GM18517 (cell line): ENCODE results near the gene RPS6KA5.

ENCODE experiments used
- ATAC-seq: cut with Tn5 transposase; IDR thresholded peaks from one replicate; pipeline ENCODE4 v1.9.1; 2021; ENCODE audit warnings: mild to moderate bottlenecking, moderate library complexity; ENCODE audit not compliant: unreplicated experiment

Gene RPS6KA5

DNA sequence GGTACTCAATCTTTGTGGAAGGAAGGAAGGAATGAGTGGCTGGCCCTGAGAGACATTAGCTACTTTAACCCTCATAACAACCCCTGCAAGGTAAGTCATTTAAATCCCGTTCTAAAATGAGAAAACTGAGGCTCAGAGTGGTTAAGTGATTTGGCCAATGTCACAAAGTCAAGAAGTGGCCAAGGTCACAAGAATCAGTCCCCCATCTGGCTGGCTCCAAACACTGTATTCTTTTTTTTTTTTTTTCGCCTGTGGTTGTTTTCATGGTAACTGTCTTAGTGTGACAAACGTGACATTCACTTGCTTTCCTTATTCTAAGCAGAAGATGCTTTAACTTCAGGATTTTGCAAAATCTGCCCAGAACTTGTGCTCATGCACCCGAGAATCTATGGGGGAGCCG, 247.0 kb downstream of the RPS6KA5 start:
- ATAC-seq = no peak

DNA sequence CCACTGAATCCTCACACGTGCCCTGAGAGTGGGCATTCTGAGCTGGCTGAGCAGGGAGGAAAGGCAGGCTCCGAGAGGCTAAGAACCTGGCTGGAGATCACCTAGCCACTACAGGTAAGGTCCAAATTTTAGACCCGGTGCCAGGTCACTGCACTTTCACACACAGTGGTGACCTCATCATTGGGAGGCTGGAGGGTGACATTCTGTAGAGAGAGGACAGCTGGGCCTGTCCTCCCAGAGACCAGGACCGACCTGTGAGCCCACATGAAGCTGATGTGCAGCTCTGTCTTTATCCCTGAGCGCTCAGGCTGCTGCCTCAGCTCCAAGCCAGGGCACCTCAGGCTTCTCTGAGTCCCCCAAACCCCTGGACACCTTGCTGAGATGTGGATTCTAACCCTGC, 248.3 kb downstream of the RPS6KA5 start:
- no peak for ATAC-seq

- no peak for ATAC-seq
These were observed 248.8 kb downstream of the RPS6KA5 start for GRCh38 chr14:90811641-90812040.

DNA sequence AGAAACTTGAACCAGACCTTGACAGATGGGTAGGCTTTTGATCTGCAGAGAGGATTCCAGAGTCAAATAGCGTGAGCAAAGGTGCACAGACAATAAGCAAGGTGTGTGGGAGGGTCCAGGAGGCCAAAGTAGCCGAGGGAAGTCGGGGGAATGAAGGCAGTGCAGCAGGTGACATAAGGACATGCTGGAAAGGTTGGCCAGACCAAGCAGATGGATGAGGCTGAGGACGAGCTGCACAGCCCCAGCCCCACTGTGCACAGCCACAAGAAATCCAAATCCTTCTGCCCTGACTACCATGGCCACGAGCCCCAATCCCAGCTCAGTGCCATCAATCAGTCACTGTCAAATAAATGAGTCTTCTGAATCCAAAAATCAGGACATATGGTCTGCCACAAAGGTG, 249.6 kb downstream of the RPS6KA5 start:
- no peak for ATAC-seq

DNA sequence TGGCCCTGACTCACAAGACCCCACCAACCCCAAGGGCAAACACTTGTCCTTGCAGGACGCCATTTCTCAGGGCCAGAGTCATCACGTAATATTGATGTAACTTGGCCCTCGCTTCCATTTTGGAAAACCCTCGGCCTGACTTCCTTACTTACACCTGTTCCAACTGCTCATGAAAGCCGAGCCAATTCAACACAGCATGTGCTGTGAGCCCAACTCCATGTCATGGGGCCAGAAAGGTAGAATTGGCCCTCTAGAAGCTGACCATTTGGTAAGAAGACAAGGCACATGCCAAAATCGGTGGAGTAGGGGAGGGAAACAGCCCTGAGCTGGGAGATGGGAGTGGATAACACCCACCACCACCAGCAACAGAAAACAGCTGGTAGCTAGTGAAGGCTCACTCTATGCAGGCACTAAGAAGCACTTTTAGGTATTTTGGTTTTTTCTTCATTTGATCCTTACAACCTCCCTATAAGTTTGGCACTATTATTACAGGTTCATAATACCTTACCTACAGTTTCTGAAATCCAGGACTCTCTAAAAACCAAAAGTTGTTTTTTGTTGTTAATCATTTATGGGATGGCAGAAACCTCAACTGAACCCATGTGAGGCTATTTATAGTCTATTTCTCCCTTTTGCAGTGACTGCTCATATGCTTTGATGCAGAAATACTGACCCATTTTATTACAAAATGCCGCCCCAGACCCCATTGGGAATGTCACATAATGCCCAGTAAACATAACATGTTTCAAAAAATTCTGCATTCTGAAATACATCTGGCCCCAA, 250.7 kb downstream of the RPS6KA5 start:
- no peak for ATAC-seq

DNA sequence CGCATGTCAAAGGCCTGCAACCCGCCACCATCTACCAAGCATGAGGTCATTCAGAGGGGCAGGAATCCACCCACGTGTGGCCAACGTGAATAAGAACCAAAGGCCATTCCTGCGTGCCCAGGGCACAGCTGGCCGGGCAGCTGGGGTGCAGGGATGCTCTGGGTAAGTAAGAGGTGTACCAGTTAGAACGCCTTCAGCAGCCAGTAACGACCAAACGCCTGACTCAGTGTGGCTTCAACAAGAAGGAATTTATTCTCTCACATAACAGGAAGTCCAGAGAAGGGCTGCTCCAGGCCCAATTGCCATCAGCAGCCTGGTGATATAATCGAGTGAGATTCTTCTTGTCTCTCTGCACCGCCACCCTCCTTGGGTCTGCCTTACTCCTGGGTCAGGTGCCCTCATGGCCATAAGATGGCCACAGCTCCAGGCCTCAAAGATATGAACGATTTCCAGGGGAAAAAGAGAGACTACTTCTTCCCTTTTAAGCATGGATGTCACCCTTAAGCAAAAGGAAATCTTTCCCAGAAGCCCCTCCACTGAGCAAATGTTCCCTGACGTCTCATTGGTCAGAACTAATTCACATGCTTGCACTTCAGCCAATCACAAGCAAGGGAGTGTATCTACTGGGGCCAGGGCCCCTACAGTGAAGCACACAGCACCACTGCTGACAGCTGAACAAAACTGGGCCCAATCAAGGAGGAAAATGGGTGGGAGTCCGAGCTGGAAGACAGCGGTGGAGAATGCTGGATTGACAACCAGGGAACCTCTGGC, 251.5 kb downstream of the RPS6KA5 start:
- ATAC-seq = no peak

DNA sequence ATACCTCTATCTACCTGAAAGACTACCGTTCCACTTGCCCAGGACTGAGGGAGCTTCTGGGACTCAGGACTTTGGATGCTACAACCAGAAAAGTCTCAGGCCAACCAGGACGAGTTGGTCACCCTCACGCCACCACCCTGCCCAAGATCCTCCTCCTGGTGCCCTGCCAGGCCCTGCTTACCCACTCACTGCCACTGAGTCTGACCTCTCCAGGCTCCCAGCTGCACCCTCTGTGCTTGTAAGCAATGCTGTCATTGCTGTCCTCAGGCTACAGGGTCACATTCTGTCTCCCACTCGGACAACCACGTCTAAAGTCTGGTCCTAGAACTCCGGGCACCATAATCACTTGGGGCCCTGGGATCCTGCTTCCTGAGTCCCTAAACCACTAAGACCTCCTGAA, 253.4 kb downstream of the RPS6KA5 start:
- no peak for ATAC-seq

DNA sequence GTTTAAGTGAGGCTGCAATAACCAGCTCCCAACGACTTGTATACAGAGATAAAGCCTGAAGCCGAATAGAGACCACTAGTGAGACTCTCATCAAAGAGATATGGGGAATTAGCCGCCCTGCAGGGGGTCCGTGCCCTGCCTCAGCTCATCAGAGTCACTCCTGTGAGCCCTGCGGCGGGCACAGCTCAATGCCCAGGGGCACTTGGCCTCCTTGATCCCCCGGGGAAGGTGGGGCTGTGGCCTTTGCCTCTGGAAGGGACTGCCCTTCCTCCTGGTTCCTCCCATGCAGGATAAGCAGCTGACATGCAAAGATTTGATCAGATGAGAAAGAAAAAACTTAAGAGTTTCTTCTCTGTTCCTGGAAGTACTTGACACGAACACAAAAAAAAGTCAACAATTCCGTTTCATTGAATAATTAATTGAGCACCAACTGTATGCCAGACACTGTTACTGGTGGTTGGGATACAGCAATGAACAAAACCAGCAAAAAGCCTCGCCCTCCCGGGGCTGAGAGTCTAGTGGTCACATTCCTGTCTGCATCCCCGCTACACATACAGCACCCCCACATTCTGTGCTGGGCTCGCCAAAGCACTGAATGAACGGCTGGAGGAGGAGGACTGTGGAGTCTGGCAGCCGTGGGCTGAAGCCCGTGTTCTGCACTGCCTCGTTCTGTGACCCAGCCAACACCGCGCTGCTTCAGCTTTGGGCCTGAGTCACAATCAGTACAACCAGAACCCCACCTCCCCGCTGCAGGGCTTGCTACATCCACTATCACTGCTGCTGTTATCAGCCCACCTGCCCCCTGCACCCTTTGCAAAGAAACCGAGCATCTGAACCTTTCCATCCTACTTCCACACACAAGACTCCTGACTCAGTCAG, 254.5 kb downstream of the RPS6KA5 start:
- ATAC-seq = no peak

- ATAC-seq = no peak
These were observed 255.4 kb downstream of the RPS6KA5 start for GRCh38 chr14:90805084-90805391.

DNA sequence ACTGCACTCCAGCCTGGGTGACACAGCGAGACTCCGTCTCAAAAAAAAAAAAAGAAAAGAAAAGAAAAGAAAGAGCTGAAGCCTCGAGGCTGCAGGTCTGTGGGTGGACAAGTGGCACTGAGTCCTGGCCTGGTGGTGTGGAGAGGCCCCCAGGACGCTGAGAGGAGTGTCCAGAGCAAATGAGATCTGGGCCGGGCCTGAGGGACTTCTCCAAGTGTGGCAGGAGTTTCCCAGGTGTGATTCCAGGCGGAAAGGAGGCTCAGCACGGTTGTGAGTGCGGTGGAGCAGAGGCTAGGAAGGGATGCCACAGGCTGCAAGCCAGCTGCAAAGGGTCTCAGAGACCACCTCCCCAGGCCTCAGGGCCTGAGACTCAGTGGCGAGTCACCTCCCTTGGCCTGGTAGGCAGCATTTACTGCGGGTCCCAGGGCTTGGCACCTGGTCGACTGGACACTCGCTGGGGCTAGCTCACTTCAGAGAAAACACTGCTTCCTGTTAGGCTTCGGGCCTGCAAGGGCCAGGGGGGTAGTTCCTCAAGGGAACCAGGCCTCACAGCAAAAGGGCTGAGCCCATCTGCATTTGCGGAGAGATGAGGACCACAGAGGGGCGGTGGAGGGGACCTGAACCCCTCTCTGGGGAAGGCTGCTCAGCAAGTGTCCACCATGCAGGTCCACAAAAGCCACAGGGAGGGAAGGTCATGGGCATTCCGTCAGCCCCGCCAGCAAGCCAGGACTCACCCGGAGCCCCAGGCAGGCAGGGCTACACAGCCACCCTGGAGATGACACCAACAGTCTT, 256.0 kb downstream of the RPS6KA5 start:
- ATAC-seq = no peak

DNA sequence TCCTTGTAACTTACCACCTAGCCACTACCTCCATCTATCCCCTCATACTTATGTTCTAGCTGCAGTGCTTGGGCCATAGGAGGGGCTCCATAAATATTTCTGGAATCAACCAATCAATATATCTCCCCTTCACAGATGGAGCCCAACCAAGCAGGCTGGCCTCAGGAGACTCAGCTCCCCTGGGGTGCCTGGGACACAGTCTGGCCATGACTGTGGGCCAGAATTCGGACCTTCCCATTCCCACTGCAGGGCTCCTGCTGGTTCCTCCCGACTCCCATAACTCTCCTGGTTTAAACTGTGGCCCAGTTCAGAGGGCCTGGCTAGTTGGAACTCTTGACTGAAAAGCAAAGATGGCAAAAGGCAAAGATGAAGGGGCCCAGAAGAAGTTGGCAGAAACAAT, 257.2 kb downstream of the RPS6KA5 start:
- ATAC-seq = no peak

DNA sequence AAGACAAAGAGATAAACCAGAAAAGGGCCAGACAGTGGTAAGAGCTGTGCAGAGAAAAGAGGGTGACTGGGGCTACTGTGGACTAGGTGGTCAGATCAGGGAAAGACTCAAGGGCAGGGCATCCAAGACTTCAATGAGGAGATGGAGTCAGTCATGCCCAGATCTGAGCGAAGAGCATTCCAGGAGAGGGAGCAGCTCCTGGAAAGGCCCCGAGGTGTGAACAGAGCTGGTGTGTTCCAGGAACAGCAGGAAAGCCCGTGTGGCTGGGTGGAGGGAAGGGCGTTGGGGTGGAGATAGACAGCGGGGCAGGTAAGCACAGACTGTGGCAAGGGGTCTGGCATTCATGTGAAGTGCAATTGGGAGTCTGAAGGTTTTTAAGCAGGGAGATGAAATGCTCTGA, 261.0 kb downstream of the RPS6KA5 start:
- ATAC-seq = no peak

GRCh38 chr14:90797919-90798318, 262.5 kb downstream of the RPS6KA5 start:
- ATAC-seq = no peak
